Measurements from ENCODE around the gene PKD2L1.

- no peak for TF ChIP-seq SUZ12 (IDR thresholded peaks at IDR 0.05)
- TF ChIP-seq L3MBTL2 (conservative IDR thresholded peaks at IDR 0.05) = no peak
- no peak for TF ChIP-seq ZNF384 (IDR thresholded peaks at IDR 0.05)
- TF ChIP-seq HDGF (IDR thresholded peaks at IDR 0.05; ENCODE audit: borderline replicate concordance) = no peak
- no peak for TF ChIP-seq SP1 (IDR thresholded peaks at IDR 0.05)
- no peak for TF ChIP-seq NFRKB (IDR thresholded peaks at IDR 0.05)
- TF ChIP-seq BHLHE40 (IDR thresholded peaks at IDR 0.05; ENCODE audit: borderline replicate concordance) = no peak
- no peak for TF ChIP-seq FOXM1 (IDR thresholded peaks at IDR 0.05; ENCODE audit: borderline replicate concordance)
- no peak for TF ChIP-seq ARNT (IDR thresholded peaks at IDR 0.05)
These were observed 34.8 kb upstream of the PKD2L1 start for GRCh38 chr10:100364735-100365391.
